Neural cell (in vitro differentiated cells): Measurements from ENCODE around the gene SERPINE1.

Source experiments
- CTCF ChIP-seq: fragments of 450-650 bp; IDR thresholded peaks from 2 replicates; pipeline ENCODE4 v1.5.1; 2014; ENCODE audit warnings: antibody characterized with exemption, mild to moderate bottlenecking, moderate library complexity; ENCODE audit not compliant: poor library complexity, severe bottlenecking
- EP300 ChIP-seq: fragments of 450-650 bp; conservative IDR thresholded peaks from 2 replicates; pipeline ENCODE4 v1.6.1; 2014; ENCODE audit warnings: antibody characterized with exemption, mild to moderate bottlenecking, moderate library complexity; ENCODE audit not compliant: poor library complexity, severe bottlenecking
- EZH2 ChIP-seq: fragments of 200-600, 300-800 bp; shearing (Covaris generic), sonication (generic); IDR thresholded peaks from 2 replicates; pipeline ENCODE4 v1.6.1; 2014; ENCODE audit warnings: antibody characterized with exemption, low read length, borderline replicate concordance, mild to moderate bottlenecking; ENCODE audit not compliant: insufficient read depth, poor library complexity, severe bottlenecking
- POLR2AphosphoS5 ChIP-seq: IDR thresholded peaks from 2 replicates; pipeline ENCODE4 v1.6.1; 2012
- RAD21 ChIP-seq: fragments of 450-650 bp; conservative IDR thresholded peaks from 2 replicates; pipeline ENCODE4 v1.6.1; 2014; ENCODE audit warnings: antibody characterized with exemption, mild to moderate bottlenecking, moderate library complexity
- TAF1 ChIP-seq: IDR thresholded peaks from 2 replicates; pipeline ENCODE4 v1.6.1; 2012; ENCODE audit warnings: low read depth
- TF ChIP-seq, protein P1 (sequence below): IDR thresholded peaks from 2 replicates; pipeline ENCODE4 v1.6.1; 2012; ENCODE audit warnings: borderline replicate concordance

GRCh38 chr7:101106386-101106785 is 20.5 kb upstream of the SERPINE1 start:
- TF ChIP-seq CTCF (no peak), EZH2 (no peak), RAD21 (no peak), EP300 (no peak), POLR2AphosphoS5 (no peak), TAF1 (no peak)
- TF ChIP-seq, protein P1, sequence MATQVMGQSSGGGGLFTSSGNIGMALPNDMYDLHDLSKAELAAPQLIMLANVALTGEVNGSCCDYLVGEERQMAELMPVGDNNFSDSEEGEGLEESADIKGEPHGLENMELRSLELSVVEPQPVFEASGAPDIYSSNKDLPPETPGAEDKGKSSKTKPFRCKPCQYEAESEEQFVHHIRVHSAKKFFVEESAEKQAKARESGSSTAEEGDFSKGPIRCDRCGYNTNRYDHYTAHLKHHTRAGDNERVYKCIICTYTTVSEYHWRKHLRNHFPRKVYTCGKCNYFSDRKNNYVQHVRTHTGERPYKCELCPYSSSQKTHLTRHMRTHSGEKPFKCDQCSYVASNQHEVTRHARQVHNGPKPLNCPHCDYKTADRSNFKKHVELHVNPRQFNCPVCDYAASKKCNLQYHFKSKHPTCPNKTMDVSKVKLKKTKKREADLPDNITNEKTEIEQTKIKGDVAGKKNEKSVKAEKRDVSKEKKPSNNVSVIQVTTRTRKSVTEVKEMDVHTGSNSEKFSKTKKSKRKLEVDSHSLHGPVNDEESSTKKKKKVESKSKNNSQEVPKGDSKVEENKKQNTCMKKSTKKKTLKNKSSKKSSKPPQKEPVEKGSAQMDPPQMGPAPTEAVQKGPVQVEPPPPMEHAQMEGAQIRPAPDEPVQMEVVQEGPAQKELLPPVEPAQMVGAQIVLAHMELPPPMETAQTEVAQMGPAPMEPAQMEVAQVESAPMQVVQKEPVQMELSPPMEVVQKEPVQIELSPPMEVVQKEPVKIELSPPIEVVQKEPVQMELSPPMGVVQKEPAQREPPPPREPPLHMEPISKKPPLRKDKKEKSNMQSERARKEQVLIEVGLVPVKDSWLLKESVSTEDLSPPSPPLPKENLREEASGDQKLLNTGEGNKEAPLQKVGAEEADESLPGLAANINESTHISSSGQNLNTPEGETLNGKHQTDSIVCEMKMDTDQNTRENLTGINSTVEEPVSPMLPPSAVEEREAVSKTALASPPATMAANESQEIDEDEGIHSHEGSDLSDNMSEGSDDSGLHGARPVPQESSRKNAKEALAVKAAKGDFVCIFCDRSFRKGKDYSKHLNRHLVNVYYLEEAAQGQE: no peak
